H1 (cell line): ENCODE measurements around the gene SOX15.

ENCODE experiments used
- CEBPB ChIP-seq: IDR thresholded peaks from 2 replicates; pipeline ENCODE4 v1.6.1; 2012; ENCODE audit warnings: low read depth, low read length
- POLR2A ChIP-seq, 2 experiments: IDR thresholded peaks; 1 replicate in 1 of 2; 2 replicates in 1 of 2; pipeline ENCODE4 v1.6.1; 2011; ENCODE audit warnings: low read depth in 2 of 2, low read length in 2 of 2, mild to moderate bottlenecking in 2 of 2; ENCODE audit errors: control extremely low read depth in 1 of 2
- POLR2AphosphoS5 ChIP-seq: IDR thresholded peaks from 2 replicates; pipeline ENCODE4 v1.6.1; 2011; ENCODE audit warnings: low read depth, low read length
- SP1 ChIP-seq: IDR thresholded peaks from 2 replicates; pipeline ENCODE4 v1.6.1; 2011; ENCODE audit warnings: low read depth, low read length
- TAF1 ChIP-seq: IDR thresholded peaks from 2 replicates; pipeline ENCODE4 v1.6.1; 2011; ENCODE audit warnings: mild to moderate bottlenecking, low read depth, low read length
- TF ChIP-seq, protein P1 (sequence below), 3 experiments: IDR thresholded peaks; 1 replicate in 2 of 3; 2 replicates in 1 of 3; pipeline versions ENCODE4 v1.5.1 to v1.6.1; 2011; ENCODE audit warnings: low read length in 3 of 3, mild to moderate bottlenecking in 3 of 3, inconsistent platforms in 2 of 3, low read depth in 1 of 3, moderate library complexity in 1 of 3; ENCODE audit not compliant: insufficient read depth in 1 of 3; ENCODE audit errors: control extremely low read depth in 1 of 3
- TF ChIP-seq, protein P2 (sequence below): IDR thresholded peaks from 2 replicates; pipeline ENCODE4 v1.6.1; 2012; ENCODE audit warnings: inconsistent platforms

DNA sequence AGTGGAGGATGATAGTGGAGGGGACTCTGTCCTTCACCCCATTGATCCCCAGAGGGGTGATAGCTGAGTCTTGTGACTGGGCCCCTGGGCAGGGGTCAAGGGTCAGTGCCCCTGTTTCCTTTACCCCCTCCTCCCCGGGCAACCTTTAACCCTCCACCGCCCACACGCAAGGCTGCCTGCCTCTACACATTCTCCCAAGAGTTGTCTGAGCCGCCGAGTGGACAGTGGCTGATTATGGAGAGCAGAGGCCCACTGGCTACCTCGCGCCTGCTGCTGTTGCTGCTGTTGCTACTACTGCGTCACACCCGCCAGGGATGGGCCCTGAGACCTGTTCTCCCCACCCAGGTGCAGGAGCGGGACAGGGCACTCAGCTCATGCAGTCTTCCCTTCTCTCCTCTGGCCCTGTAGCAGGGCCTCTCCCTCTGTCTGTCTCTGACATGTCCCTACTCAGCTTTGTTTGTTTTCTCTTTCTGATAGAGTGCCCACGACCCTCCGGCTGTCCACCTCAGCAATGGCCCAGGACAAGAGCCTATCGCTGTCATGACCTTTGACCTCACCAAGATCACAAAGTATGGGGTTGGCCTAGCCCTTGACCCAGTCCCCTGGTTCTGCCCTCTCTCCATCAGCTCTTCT is 40.2 kb upstream of the SOX15 start, which contains the start of gene SHBG:
- TF ChIP-seq POLR2A (IDR thresholded peaks at IDR 0.05; ENCODE audit: control extremely low read depth in 1 of 2, low read depth in 2 of 2, low read length in 2 of 2) (no peak), TAF1 (no peak), POLR2AphosphoS5 (no peak), SP1 (no peak), CEBPB (no peak)
- TF ChIP-seq, protein P1, sequence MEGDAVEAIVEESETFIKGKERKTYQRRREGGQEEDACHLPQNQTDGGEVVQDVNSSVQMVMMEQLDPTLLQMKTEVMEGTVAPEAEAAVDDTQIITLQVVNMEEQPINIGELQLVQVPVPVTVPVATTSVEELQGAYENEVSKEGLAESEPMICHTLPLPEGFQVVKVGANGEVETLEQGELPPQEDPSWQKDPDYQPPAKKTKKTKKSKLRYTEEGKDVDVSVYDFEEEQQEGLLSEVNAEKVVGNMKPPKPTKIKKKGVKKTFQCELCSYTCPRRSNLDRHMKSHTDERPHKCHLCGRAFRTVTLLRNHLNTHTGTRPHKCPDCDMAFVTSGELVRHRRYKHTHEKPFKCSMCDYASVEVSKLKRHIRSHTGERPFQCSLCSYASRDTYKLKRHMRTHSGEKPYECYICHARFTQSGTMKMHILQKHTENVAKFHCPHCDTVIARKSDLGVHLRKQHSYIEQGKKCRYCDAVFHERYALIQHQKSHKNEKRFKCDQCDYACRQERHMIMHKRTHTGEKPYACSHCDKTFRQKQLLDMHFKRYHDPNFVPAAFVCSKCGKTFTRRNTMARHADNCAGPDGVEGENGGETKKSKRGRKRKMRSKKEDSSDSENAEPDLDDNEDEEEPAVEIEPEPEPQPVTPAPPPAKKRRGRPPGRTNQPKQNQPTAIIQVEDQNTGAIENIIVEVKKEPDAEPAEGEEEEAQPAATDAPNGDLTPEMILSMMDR (IDR thresholded peaks at IDR 0.05; ENCODE audit: control extremely low read depth in 1 of 3, insufficient read depth in 1 of 3, low read depth in 1 of 3, low read length in 3 of 3), result no peak
- TF ChIP-seq, protein P2, sequence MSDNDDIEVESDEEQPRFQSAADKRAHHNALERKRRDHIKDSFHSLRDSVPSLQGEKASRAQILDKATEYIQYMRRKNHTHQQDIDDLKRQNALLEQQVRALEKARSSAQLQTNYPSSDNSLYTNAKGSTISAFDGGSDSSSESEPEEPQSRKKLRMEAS, result no peak
